GM18511 (cell line): ENCODE data around the gene HS3ST1.

Experiments used
- ATAC-seq: cut with Tn5 transposase; IDR thresholded peaks from one replicate; pipeline ENCODE4 v1.9.1; 2021; ENCODE audit warnings: mild to moderate bottlenecking, moderate library complexity; ENCODE audit not compliant: unreplicated experiment

HS3ST1 gene

DNA sequence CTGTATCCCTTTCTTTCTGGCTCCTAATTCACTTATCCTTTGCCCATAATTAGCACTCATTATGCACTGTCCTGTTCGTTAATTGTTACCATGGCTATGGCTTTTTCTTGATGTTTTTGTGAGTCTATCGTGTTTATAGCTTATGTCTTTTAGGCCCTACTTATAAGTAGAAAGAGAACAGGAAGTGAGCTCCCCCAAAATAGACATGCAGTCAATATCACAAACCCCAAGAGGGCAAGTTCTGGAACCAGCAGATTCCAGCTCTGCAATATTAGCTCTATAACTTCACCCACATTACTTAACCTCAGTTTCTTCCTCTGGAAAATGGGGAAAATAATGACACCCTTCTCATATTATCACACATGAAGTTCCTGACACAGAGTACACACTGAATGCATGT is 7.4 kb upstream of the HS3ST1 start:
- peak; percentile 74 for ATAC-seq

DNA sequence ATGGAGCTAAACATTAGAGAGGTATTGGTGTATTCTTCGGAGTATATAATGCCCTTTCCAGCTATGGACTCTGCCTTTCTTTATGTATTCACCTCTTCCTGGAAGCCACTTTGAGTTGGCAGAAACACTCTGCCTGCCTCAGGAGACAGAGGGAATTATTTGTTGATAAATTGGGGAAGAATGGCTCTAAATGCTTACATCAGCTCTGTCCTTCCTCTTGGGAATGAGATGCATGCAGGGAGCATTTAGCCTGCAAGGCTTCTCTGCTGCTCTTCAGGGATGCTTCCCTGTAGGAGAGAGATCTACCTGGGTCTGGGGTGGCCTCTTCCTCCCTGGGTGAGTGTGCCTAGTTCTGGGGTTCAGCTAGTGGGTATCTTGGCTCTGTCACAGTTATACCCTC is 6.9 kb upstream of the HS3ST1 start:
- no peak for ATAC-seq

GRCh38 chr4:11431111-11431510 is 2.4 kb upstream of the HS3ST1 start:
- no peak for ATAC-seq

- no peak for ATAC-seq
Measured at GRCh38 chr4:11430536-11430935, 1.8 kb upstream of the HS3ST1 start.

GRCh38 chr4:11429699-11430045 is 978 bp upstream of the HS3ST1 start:
- no peak for ATAC-seq

GRCh38 chr4:11428899-11429698 is 405 bp upstream of the HS3ST1 start:
- peak; percentile 83 for ATAC-seq

GRCh38 chr4:11427121-11427996 is 1.3 kb downstream of the HS3ST1 start:
- no peak for ATAC-seq

DNA sequence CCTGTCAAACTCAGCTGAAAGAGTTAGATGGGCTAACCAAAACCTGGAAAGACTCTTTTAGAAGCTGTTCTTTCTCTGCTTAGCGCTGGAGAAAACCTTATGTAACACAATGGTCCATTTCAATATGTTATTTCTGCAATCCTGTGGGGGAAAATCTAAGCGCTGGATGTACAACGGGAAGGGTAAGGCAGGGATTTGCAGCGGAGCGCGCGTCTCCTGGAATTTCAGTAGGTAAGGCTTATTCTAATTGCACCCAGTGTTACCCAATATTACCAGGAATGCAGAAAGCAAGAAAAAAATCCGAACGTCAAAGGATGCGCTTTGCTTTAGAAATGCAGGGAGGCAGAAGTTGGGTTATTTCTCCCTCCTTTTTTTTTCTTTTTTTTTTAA is 2.0 kb downstream of the HS3ST1 start:
- ATAC-seq: no peak

DNA sequence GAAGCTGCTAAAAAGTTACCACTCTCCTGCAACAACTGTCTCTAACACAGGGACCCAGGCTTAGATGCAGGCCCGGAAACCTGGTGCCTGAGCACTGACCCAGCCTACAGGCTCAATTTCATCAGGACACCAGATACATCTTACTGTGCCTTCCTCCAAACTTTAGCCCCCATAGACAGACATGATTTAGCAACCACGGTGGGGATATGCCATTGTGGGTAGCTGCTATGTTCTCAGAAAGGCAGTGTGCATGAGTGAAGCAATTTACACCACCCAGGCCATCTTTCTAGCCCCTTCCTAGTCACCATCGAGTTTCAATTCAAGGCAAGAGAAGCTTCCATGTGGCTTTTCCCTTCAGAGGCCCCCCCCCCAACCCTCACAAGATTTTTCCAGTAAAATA is 2.7 kb downstream of the HS3ST1 start:
- no peak for ATAC-seq

DNA sequence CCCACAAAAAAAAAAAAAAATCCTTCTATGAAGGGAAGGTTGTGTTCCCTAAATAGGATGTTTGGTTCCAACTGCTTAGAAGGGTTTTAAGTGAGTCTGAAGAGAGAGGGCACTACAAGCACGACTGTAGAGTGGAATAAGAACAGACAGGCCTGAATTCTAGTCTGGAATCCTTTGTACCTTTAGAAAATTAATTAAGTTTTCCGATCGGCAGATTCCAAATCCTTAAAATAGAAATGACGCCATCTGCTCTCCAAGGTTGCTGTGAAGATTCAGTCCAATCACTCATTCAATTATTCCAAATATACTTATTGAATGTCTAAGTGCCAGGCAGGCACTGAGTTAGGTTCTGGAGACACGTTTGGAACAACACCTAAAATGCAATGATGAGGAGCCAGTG is 3.8 kb downstream of the HS3ST1 start:
- ATAC-seq: no peak

GRCh38 chr4:11424000-11424399 is 4.7 kb downstream of the HS3ST1 start:
- ATAC-seq: peak; percentile 51

- no peak for ATAC-seq
Measured at GRCh38 chr4:11423465-11423864, 5.2 kb downstream of the HS3ST1 start.

GRCh38 chr4:11421116-11421515 is 7.6 kb downstream of the HS3ST1 start:
- no peak for ATAC-seq

- no peak for ATAC-seq
Measured at GRCh38 chr4:11420327-11420726, 8.4 kb downstream of the HS3ST1 start.

GRCh38 chr4:11418610-11419009 is 10.1 kb downstream of the HS3ST1 start:
- ATAC-seq: no peak

DNA sequence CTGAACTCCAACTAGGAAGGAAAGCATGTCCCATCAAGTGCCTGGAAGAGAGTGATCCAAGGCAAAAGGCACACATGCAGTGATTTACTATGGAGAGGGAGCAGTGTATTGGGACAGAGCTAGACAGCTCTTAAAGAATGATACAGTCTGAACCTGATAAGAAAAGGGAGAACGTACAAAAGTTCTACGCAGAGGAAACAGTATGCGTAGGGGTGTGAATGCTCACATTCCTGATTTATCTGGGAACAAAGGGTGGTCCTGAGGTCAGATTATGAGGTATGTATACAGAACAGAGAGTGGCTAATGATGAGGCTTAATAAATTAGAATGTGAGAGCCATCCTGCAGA is 12.0 kb downstream of the HS3ST1 start:
- no peak for ATAC-seq

- peak; percentile 46 for ATAC-seq
Measured at GRCh38 chr4:11416071-11416766, 12.5 kb downstream of the HS3ST1 start.

GRCh38 chr4:11415409-11416070 is 13.2 kb downstream of the HS3ST1 start:
- ATAC-seq: peak; percentile 75

DNA sequence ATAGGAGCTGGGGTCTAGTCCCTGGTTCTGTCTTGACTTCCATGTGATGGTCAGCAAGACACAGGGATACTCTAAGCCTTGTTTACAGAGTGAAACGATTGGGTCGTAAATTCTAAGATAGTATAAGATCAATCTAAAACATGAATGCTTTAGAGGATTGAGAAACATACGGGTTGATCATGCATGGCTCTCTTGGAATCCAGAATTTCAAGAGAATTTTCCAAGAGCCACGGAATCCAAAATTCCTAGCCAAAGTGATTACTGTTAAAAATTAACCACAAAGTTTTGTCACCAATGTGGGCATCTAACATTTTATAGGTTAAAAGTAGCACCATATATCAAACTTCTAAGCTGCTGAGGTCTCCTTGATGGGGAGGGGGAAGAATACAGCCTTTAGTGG is 16.5 kb downstream of the HS3ST1 start:
- no peak for ATAC-seq

DNA sequence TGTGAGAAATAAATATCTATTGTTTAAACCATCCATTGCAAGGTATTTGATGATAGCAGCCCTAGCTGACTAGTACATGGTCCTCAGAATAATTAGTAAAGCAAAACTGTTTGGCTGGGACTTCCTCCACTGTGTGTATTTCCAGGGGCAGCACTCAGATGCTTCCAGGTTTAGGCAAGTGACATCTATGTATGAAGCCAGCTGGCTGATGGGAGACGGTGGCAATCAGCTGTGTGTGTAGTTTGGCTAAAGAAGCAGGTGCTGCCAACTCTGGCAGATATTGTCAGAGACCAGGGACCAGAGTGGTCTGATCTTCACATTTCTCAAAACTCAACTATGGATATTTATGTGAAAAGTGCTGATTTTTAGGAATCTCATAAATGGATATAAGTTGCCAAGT is 19.1 kb downstream of the HS3ST1 start:
- no peak for ATAC-seq
